DOHH2 (cell line): ENCODE measurements around the gene DCTN4.

ENCODE experiments used
- EZH2phosphoT487 ChIP-seq: fragments of 200-600 bp; sonication (generic); IDR thresholded peaks from 2 replicates; pipeline ENCODE4 v1.6.1; 2017; ENCODE audit warnings: borderline replicate concordance, mild to moderate bottlenecking, antibody characterized with exemption, low read length, moderate library complexity, mixed read lengths
- TF ChIP-seq, protein P1 (sequence below): fragments of 200-600 bp; sonication (generic); IDR thresholded peaks from one replicate; pipeline ENCODE4 v1.5.1; 2014; ENCODE audit warnings: antibody characterized with exemption, mild to moderate bottlenecking, low read depth, low read length; ENCODE audit not compliant: poor library complexity, severe bottlenecking

GRCh38 chr5:150700246-150700593 lies 58.6 kb downstream of the DCTN4 start:
- TF ChIP-seq, protein P1, sequence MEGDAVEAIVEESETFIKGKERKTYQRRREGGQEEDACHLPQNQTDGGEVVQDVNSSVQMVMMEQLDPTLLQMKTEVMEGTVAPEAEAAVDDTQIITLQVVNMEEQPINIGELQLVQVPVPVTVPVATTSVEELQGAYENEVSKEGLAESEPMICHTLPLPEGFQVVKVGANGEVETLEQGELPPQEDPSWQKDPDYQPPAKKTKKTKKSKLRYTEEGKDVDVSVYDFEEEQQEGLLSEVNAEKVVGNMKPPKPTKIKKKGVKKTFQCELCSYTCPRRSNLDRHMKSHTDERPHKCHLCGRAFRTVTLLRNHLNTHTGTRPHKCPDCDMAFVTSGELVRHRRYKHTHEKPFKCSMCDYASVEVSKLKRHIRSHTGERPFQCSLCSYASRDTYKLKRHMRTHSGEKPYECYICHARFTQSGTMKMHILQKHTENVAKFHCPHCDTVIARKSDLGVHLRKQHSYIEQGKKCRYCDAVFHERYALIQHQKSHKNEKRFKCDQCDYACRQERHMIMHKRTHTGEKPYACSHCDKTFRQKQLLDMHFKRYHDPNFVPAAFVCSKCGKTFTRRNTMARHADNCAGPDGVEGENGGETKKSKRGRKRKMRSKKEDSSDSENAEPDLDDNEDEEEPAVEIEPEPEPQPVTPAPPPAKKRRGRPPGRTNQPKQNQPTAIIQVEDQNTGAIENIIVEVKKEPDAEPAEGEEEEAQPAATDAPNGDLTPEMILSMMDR: no peak
- no peak for TF ChIP-seq EZH2phosphoT487
